Neuronal stem cell (in vitro differentiated cells): ENCODE data around the gene DBX1.
"Not testable (repeated sequence)": the region's sequence is repeated elsewhere in the genome, so short reads cannot be mapped to it uniquely, and the experiment has no call there.

Experiments used
- DNase-seq: peaks from one replicate; pipeline ENCODE4 v3.0.0-alpha.2; 2013; ENCODE audit warnings: low spot score
- H2AFZ ChIP-seq: one replicate; pipeline ENCODE4 v1.6.1; 2013; ENCODE audit warnings: mild to moderate bottlenecking, low read length, inconsistent platforms
- H2AK5ac ChIP-seq: 2 replicates; pipeline ENCODE4 v1.6.1; 2013; ENCODE audit warnings: low read depth, mild to moderate bottlenecking, inconsistent platforms, low read length, moderate library complexity, mixed read lengths
- H2BK120ac ChIP-seq: 2 replicates; pipeline ENCODE4 v1.6.1; 2013; ENCODE audit warnings: low read depth, mild to moderate bottlenecking, inconsistent platforms, low read length, moderate library complexity, mixed read lengths
- H2BK12ac ChIP-seq: one replicate; pipeline ENCODE4 v1.6.1; 2013; ENCODE audit warnings: low read length, inconsistent platforms
- H2BK15ac ChIP-seq: 2 replicates; pipeline ENCODE4 v1.6.1; 2013; ENCODE audit warnings: mild to moderate bottlenecking, low read length, inconsistent platforms, mixed read lengths
- H2BK5ac ChIP-seq: one replicate; pipeline ENCODE4 v1.6.1; 2013; ENCODE audit warnings: inconsistent platforms, mild to moderate bottlenecking, low read length, moderate library complexity
- H3K14ac ChIP-seq: one replicate; pipeline ENCODE4 v1.6.1; 2013; ENCODE audit warnings: low read length, inconsistent platforms
- H3K18ac ChIP-seq: 2 replicates; pipeline ENCODE4 v1.6.1; 2013; ENCODE audit warnings: low read length, inconsistent platforms
- H3K23ac ChIP-seq: 2 replicates; pipeline ENCODE4 v1.6.1; 2013; ENCODE audit warnings: low read depth, mild to moderate bottlenecking, mixed read lengths, low read length, inconsistent platforms; ENCODE audit not compliant: poor library complexity
- H3K27ac ChIP-seq: replicated peaks from 3 replicates; pipeline ENCODE4 v1.5.1; 2013; ENCODE audit warnings: low read length, inconsistent platforms
- H3K27me3 ChIP-seq, 3 experiments: 2 replicates each; pipeline ENCODE4 v1.6.1; 2013; ENCODE audit warnings: low read length in 3 of 3, mild to moderate bottlenecking in 2 of 3, inconsistent platforms in 1 of 3, low read depth in 1 of 3, mixed read lengths in 1 of 3, moderate library complexity in 1 of 3; ENCODE audit not compliant: control insufficient read depth in 3 of 3, insufficient read depth in 3 of 3
- H3K36me3 ChIP-seq, 2 donors: replicated peaks in 1 of 2; 2 replicates each; pipeline ENCODE4 v1.6.1; 2013; ENCODE audit warnings: low read length in 2 of 2; ENCODE audit not compliant: control insufficient read depth in 2 of 2, insufficient read depth in 2 of 2
- H3K4ac ChIP-seq: 2 replicates; pipeline ENCODE4 v1.6.1; 2013; ENCODE audit warnings: inconsistent platforms, mild to moderate bottlenecking, low read length, moderate library complexity
- H3K4me1 ChIP-seq, 2 donors: 1 replicate in 1 of 2; 2 replicates in 1 of 2; pipeline ENCODE4 v1.6.1; 2013; ENCODE audit warnings: low read length in 2 of 2, low read depth in 1 of 2; ENCODE audit not compliant: control insufficient read depth in 2 of 2, insufficient read depth in 1 of 2
- H3K4me2 ChIP-seq: one replicate; pipeline ENCODE4 v1.6.1; 2013; ENCODE audit warnings: mild to moderate bottlenecking, low read length, inconsistent platforms; ENCODE audit not compliant: insufficient read depth, poor library complexity, severe bottlenecking
- H3K4me3 ChIP-seq, 2 donors: 2 replicates each; pipeline ENCODE4 v1.5.1; 2013; ENCODE audit warnings: low read length in 2 of 2, mild to moderate bottlenecking in 2 of 2, inconsistent platforms in 1 of 2, moderate library complexity in 1 of 2
- H3K79me1 ChIP-seq: one replicate; pipeline ENCODE4 v1.6.1; 2013; ENCODE audit warnings: low read depth, mild to moderate bottlenecking, inconsistent platforms, low read length, moderate library complexity
- H3K9ac ChIP-seq: one replicate; pipeline ENCODE4 v1.6.1; 2013; ENCODE audit warnings: mild to moderate bottlenecking, low read depth, low read length, inconsistent platforms; ENCODE audit not compliant: poor library complexity
- H3K9me3 ChIP-seq, 2 donors: replicated peaks in 1 of 2; 2 replicates each; pipeline versions ENCODE3 to v1.6.1; 2013; ENCODE audit warnings: low read length in 2 of 2, mild to moderate bottlenecking in 2 of 2, inconsistent platforms in 1 of 2, low read depth in 1 of 2, mixed read lengths in 1 of 2, moderate library complexity in 1 of 2; ENCODE audit not compliant: control insufficient read depth in 2 of 2, insufficient read depth in 1 of 2
- H4K8ac ChIP-seq: one replicate; pipeline ENCODE4 v1.6.1; 2013; ENCODE audit warnings: low read depth, mild to moderate bottlenecking, inconsistent platforms, low read length, moderate library complexity
- H4K91ac ChIP-seq: one replicate; pipeline ENCODE4 v1.6.1; 2013; ENCODE audit warnings: low read length, low read depth, mild to moderate bottlenecking, inconsistent platforms; ENCODE audit not compliant: poor library complexity
- WGBS, 2 donors: extraction: QIAGEN DNeasy Blood & Tissue Kit; methylation state at CpG; one replicate each; pipeline ENCODE4 v1.1.7; 2013; ENCODE audit warnings: missing lambda C conversion rate in 2 of 2, mixed read lengths in 1 of 2; ENCODE audit not compliant: insufficient read length in 2 of 2, insufficient replicate concordance in 1 of 2; ENCODE audit errors: extremely low coverage in 2 of 2; 5-methylcytosine and 5-hydroxymethylcytosine counted together

The DBX1 gene

GRCh38 chr11:20132667-20133039, 27.6 kb downstream of the DBX1 start:
- Histone ChIP-seq H3K14ac (no peak overlapping the region), H3K18ac (no peak overlapping the region), H3K4ac (no peak overlapping the region), H2BK12ac (no peak overlapping the region), H3K9me3 (peaks cover 0 to 3% of the 10 kb centered on the region in 2 donors), H3K4me2 (no peak overlapping the region), H2BK120ac (no peak overlapping the region), H2AFZ (peak overlapping the region; percentile 88), H2BK5ac (no peak overlapping the region), H4K8ac (no peak overlapping the region), H3K27ac (no peak overlapping the region), H3K9ac (no peak overlapping the region), H3K23ac (no peak overlapping the region), H3K27me3 (peaks cover 0 to 39% (median 9%) of the 10 kb centered on the region in 3 experiments), H3K36me3 (no peaks in the 10 kb centered on the region), H3K79me1 (no peaks in the 10 kb centered on the region), H3K4me1 (peaks cover 0 to 5% of the 10 kb centered on the region in 2 donors), H2BK15ac (no peak overlapping the region), H2AK5ac (no peak overlapping the region), H3K4me3 (no peak overlapping the region), H4K91ac (no peak overlapping the region)
- DNase-seq: no peak
- WGBS, 2 donors: no CpG with 5 or more reads among the region's 8 CpGs

- Histone ChIP-seq H3K4me2 (peak overlapping the region; percentile 63), H2AK5ac (peak overlapping the region; percentile 68), H2BK5ac (no peak overlapping the region), H3K23ac (no peak overlapping the region), H2AFZ (peak overlapping the region; percentile 88), H2BK12ac (peak overlapping the region; percentile 95), H3K14ac (peak overlapping the region; percentile 47), H4K91ac (no peak overlapping the region), H3K4me1 (peaks cover 0 to 5% of the 10 kb centered on the region in 2 donors), H3K4ac (no peak overlapping the region), H3K9me3 (peaks cover 0 to 6% of the 10 kb centered on the region in 2 donors), H3K36me3 (no peaks in the 10 kb centered on the region), H2BK15ac (peak overlapping the region; percentile 13), H2BK120ac (no peak overlapping the region), H3K4me3 (peak overlapping the region in 1 of 2 donors; percentile 76), H3K79me1 (no peaks in the 10 kb centered on the region), H4K8ac (no peak overlapping the region), H3K18ac (peak overlapping the region; percentile 78), H3K9ac (peak overlapping the region; percentile 46), H3K27me3 (peaks cover 0 to 43% (median 9%) of the 10 kb centered on the region in 3 experiments), H3K27ac (no peak overlapping the region)
- peak; percentile 70 for DNase-seq
- WGBS, 2 donors: no CpG with 5 or more reads among the region's 51 CpGs
Observed at GRCh38 chr11:20131788-20132666, 28.2 kb downstream of the DBX1 start.

GRCh38 chr11:20129665-20130064, 30.6 kb downstream of the DBX1 start:
- Histone ChIP-seq H2BK12ac (no peak overlapping the region), H3K27me3 (peaks cover 0 to 36% (median 9%) of the 10 kb centered on the region in 3 experiments)

GRCh38 chr11:20128528-20128825, 31.8 kb downstream of the DBX1 start:
- not testable (repeated sequence) for H2BK15ac ChIP-seq, H3K4me3 ChIP-seq, DNase-seq, H4K91ac ChIP-seq, H3K9ac ChIP-seq, H3K36me3 ChIP-seq, H4K8ac ChIP-seq, H3K23ac ChIP-seq, H2BK120ac ChIP-seq, H3K4ac ChIP-seq, H3K9me3 ChIP-seq, H2AK5ac ChIP-seq, H3K18ac ChIP-seq, H2BK5ac ChIP-seq, H3K4me1 ChIP-seq, H3K14ac ChIP-seq, H3K4me2 ChIP-seq, H3K79me1 ChIP-seq, H2AFZ ChIP-seq, H3K27ac ChIP-seq, H2BK12ac ChIP-seq
- WGBS, 2 donors: no CpG with 5 or more reads among the region's 7 CpGs
- H3K27me3 ChIP-seq: peaks cover 0 to 24% (median 9%) of the 10 kb centered on the region in 3 experiments

More at GRCh38 chr11:20129665-20130064, 30.6 kb downstream of the DBX1 start:
- H3K4me3 ChIP-seq: no peak overlapping the region
- H3K18ac ChIP-seq: no peak overlapping the region
- no peak overlapping the region for H3K4me2 ChIP-seq
- H2AFZ ChIP-seq: no peak overlapping the region
- H2AK5ac ChIP-seq: no peak overlapping the region
- no peaks in the 10 kb centered on the region for H3K79me1 ChIP-seq
- H2BK5ac ChIP-seq: no peak overlapping the region
- H2BK120ac ChIP-seq: no peak overlapping the region
- no peak overlapping the region for H3K14ac ChIP-seq
- no peak overlapping the region for H3K27ac ChIP-seq
- peaks cover 0 to 3% of the 10 kb centered on the region in 2 donors for H3K9me3 ChIP-seq
- H3K23ac ChIP-seq: no peak overlapping the region
- no CpG with 5 or more reads among the region's 4 CpGs for WGBS, 2 donors
- H3K4ac ChIP-seq: no peak overlapping the region
- no peak for DNase-seq
- no peak overlapping the region for H3K9ac ChIP-seq
- peaks cover 0 to 5% of the 10 kb centered on the region in 2 donors for H3K4me1 ChIP-seq
- H2BK15ac ChIP-seq: no peak overlapping the region
- H4K91ac ChIP-seq: no peak overlapping the region
- H4K8ac ChIP-seq: no peak overlapping the region
- no peaks in the 10 kb centered on the region for H3K36me3 ChIP-seq
